Measurements from ENCODE around the gene SSRP1.

DNA sequence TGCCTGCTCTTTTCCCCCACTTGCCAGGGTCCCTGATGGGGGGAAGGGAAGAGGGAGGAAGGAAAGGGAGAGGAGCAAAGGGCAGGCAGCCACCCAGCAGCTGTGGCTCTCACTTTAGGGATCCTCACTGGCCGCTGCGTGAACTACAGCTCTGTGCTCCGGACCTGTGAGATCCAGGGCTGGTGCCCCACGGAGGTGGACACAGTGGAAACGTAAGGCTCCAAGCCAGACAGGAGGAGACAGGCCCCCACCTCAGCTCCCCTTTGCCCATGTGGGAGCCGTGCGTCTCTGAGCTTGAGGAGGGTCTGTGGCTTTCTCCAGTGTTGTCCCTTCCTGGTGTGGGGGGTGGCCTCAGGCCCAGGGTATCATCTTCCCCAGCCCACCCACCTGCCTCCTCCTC, 12.4 kb upstream of the SSRP1 start:
- no peak for TF ChIP-seq ZNF274 (IDR thresholded peaks at IDR 0.05; ENCODE audit: low read depth, low read length)
- no peak for TF ChIP-seq YY1 (IDR thresholded peaks at IDR 0.05; ENCODE audit: insufficient read depth, insufficient read length)
